Measurements from ENCODE around the gene ACSL1.

The ACSL1 gene

DNA sequence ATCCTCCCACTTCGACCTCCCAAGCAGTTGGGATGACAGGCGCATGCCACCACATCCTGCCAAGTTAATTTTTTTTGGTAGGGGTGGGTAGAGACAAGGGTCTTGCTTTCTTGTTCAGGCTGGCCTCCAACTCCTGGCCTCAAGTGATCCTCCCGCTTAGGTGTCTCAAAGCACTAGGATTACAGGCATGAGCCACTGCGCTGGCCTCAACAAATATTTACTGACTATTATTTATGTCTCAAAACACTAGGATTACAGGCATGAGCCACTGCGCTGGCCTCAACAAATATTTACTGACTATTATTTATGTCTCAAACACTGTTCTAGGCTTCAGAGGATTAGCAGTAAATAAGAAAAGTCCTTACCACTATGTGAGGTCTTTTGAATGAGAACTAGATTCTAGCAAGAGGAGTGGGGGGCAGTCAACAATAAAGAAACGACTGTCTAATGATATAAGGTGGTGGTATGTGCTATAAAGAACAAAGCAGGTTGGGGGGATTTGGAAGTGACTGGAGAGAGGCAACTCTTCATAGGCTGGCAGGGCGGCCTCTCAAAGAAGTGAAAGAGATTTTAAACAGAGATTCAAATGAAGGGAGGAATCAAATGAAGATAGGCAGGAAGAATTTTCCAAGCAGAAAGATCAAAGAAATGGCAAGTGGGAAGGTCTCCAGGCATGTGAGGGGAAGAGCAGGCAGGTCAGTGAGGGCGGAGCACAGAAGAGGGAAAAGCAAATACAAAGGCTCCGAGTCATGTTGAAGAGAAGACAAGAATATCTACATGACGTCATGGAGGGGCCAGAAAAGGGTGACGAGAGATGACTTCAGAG, 12.7 kb upstream of the ACSL1 start:
- no peak for FAIRE-seq

DNA sequence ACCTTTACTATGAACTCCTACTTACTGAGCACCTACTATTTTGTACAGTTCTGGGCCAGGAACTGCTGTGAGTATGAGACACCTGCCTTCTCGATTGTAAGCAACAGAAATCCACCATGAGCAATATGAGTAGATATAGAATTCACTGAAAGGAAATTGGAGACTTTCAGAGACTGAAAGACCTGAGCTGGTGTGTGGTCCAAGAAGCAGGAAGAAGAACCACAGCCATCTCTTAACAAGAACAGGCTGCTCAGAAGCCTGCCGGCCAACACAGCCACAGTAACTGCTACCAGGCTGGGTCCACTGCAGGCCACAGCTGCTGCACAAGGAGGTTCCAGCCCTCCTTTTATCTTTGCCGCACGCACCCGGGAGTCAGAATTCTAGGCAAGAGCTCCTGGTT, 10.8 kb upstream of the ACSL1 start:
- FAIRE-seq = no peak

DNA sequence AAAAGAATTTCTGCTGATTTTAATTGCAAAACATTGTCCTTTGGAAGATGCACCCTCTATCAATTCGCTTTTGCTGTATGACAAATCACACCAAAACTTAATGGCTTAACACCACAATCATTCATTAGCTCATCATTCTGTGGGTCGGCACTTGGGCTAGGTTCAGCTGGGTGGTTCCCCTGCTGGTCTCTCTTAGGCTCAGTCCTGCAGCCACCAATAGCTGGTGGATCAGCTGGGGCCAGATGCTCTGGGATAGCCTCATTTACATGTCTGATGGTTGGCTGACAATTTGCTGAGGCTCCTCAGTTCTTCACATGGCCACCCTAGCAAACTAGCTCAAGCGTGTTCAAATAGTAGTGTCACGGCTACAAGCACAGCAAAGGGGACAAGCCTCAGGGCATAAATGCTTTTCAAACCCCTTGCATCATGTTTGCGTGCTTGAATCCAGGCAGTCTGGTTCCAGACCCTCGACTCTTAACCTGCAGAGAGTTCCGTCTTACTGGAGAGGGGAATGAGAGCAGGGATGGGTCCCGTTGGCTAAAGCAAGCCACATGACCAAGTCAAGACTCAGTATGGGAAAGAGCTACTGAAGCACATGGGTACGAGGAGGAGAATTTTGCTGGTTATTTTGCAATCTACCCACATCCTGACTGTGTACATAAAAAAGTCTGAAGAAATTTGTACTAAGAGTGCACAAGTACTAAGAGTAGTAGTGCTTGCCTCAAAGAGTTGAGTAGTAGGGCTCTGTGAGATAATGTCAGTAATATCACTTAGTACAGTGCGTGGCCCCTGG, 7.5 kb upstream of the ACSL1 start:
- no peak for FAIRE-seq

DNA sequence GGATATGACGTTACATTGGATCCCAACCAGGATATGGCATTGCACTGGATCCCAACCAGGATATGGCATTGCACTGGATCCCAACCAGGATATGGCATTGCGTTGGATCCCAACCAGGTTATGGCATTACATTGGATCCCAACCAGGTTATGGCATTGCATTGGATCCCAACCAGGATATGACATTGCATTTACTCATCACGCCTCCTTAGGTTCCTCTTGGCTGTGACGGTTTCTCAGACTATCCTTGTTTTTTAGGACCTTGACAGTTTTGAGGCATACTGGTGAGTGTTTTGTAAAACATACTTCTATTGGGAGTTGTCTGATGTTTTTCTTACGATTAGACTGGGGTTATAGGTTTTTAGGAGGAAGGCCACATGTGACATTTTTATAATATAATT, 5.4 kb upstream of the ACSL1 start:
- FAIRE-seq = no peak

DNA sequence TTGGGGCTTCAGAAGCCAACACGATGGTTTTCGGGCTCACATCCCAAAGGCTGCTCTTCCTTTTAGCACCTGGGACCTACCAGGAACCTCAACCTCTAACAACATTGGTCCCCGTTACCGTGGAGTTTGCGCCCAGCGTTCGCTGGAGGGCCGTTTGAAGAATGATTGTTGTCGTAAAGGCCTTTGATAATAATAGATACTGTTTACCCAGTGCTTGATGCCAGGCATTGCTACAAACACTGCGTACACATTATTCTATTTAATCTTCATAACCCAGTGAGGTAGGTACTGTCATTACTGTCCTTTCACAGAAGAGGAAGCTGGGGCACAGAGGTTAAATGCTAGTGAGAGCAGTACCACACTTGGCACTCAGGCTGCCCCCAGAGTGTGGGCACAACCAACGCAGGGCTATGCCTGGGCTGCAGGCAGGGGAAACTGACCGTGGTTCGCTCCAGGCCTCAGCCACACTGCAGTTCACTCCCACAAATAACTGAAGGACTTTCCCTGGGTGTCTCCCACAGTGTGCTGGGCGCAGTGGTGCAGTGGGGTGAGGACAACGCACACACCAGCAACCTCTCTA, 1.0 kb upstream of the ACSL1 start:
- FAIRE-seq = no peak

DNA sequence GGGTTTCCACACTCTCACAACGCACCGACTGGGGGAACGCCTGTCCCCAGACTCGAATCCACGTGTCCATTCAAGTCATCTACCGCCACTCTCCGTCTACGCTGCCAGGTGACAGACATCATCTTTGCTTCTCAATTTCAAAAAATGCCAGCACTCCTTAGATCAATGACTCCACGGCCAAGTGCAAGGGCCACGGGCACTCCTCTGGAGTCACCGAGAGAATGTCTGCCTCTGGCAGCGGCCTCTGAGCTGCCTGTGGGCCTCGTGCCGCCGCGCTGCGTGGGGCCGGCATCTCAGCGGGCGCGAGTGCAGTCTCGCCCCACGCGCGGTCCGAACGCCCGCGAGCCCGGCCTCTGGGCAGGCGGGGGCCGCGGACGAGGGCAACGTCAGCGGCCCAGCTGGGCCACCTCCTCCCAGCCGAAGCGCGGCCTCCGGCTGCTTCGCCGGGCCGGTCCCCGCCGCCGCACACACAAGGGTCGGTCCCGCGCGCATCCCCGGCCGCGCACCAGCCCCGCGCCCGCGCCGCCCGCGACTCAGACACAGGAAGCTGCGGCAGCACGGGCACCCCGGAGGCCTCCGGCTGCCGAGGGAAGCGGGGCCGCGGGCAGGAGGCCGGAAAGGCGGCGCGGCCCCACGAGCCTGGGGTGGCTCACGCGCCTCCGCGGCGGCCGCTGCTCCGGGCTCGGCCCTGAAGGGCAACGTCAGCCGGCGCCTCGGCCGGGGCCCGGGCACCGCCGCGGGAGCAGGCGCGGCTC, 450 bp downstream of the ACSL1 start:
- no peak for FAIRE-seq

DNA sequence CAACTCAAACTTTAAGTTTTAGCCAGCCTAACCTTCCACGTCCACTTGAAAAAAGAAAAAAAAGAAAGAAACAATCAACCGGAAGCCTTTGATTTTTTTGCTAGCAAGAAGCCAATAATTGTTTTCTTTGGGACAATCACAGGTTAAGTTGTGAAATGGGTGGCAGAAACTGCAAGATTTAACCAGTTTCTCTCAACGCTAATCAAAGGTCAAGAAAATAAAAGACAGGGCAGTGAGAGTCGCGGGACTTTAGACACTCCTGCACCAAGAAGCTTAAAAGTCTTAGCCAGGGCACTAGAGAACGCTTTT, 1.0 kb downstream of the ACSL1 start:
- FAIRE-seq = peak; percentile 18

DNA sequence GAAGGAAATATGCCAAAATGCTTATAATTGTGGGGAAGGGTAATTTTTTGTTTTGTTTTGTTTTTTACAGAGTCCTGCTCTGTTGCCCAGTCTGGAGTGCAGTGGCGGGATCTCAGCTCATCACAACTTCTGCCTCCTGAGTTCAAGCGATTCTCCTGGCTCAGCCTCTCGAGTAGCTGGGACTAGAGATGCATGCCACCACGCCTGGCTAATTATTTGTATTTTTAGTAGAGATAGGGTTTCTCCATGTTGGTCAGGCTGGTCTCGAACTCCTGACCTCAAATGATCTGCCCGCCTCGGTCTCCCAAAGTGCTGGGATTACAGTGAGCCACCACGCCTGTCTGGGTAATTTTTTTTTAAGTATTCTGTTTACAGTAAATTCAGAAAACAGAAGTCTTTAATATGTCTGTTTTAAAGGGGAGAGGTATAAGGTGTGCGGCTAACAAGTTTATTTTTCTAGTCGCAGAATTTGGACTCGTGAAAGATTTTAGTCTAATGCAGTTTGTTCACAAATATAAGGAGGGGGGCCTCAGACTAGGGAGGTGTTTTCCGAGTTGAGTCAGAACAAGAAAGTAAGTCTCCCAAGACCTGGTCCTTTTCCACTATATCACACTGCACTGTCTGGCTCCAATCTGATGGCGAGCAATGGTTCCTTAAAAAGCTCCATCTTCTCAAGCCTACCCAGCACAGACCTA, 1.5 kb downstream of the ACSL1 start:
- no peak for FAIRE-seq

DNA sequence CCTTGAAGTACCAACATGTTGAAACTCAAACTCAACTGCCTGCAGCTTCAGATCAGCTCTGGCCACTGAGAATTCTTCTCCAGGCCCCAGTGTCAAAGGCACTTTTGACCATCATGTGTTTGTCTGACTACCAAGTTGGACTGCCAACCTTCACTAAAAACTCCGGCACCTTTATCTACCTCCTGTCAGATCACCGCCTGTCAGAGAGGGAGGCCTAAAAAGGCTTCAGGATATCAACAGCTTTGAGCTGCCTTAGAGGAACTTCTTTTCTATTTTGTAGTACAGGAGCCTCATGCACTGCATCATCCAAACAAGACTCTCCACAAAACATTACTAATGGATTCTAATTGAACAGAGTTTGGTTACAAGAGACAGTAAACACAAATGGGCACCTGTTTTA, 2.8 kb downstream of the ACSL1 start:
- FAIRE-seq = no peak

DNA sequence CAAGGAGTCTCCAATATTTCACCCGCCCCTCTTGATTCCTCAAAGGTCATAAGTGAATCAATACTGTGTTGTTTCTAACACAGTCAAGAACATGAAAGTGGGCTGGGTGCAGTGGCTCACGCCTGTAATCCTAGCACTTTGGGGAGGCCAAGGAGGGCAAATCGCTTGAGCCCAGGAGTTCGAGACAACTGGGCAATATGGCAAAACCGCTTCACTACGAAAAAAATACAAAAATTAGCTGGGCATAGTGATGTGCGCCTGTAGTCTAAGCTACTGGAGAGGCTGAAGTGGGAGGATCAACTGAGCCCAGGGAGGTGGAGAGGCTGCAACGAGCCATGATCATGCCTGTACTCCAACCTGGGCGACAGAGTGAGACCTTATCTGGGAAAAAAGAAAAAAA, 3.4 kb downstream of the ACSL1 start:
- FAIRE-seq = no peak

DNA sequence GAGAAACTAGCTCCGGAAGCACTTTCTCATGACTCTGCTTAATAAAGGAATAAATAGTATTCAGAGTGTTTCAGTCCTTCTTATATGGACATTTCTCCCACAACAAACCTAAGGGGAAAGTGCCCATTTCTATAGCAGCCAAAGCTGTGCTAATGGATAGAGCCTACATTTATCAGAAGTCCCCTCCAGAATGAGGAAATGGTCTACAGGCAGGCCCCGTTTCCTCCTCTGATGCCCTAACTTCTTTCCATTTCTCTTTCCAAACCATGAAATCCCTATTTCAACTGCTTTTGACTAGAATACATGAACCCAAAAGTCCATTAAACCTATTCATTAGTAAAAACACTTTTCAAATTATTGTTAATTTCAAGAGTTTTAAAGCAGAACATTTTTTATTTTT, 4.5 kb downstream of the ACSL1 start:
- no peak for FAIRE-seq

DNA sequence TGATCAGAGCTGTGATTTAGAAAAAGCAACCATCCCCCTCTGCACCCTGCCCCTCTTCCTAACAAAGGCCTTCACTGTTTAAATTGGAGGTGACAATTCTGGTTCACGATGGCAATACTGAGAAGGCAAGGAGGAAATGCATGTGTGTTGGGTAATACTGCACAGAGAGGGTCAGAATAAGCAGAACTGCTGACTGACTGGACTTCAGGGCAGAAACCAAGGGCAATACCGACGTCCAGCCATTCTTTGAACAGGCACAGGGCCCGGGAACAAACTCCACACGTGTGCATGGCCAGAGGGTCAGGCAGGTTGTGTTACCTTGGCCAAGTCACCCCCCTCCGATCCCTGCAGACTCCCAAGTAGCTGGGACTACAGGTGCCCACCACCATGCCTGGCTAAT, 6.0 kb downstream of the ACSL1 start:
- no peak for FAIRE-seq

DNA sequence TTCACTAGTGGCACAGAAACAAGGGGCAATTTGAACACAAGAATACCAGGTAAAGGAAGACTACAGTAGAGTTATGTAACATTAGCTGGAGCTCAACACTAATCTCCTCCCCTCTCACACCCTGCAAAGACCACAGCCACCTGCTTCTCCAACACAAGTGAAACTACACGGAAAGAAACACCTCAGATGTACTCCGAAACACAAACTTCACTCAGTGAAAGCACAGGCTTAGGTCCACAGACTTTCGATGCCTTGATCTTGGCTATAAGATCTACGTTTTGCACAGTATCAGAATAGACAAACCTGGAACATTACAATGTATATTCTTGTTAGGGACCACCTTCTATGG, 7.6 kb downstream of the ACSL1 start:
- FAIRE-seq = no peak

DNA sequence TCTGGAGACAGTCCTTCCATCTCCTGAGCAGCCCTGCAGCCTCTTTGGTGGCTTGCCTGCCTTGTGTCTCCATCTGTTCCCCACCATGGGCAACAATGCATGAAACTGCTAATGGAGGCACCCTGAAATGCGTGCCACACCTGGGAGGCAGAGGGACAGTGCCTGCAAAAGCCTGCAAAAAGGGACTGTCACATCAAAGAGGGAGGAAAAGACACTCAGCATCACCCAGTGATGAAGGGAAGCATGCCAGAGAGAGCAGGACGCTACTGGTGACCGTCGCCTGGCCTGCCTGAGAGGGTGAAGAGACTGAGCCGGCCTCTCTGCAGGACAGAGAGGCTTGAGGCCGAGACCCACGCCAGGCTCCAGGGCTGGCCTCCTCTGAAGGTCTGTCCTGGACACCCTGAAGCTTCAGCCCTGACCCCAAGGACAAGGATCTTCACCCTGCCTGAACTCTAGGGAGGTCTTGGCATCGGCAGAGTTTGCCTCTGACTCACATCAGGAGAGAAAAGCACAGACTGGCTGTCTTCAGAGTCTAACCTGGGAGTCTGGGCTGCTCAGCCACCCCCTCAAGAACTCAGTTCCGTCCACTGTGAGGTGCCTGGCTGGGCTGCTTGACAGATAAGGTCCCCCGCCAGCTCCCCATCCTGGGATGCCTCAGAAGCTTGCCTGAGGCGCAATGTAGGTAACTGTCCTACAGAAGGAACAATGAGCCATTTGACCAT, 8.1 kb downstream of the ACSL1 start:
- no peak for FAIRE-seq

DNA sequence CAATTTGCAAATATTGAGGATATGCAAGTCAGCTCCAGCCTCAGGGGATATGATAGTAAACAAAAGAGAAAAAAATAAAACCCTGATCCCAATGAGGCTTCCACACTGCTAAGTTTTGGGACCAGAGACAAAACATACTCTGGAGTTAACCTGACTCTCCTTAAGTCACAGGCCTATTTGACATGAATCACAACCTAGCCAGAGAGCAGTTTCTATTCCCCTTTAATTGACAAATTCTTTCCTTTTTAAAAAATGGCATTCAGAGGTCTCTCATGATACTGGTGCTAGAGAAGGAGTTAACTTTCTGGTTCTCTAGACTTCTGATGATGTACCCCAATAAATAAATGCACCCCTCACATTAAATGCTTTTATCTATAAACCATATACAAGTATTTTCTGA, 8.8 kb downstream of the ACSL1 start:
- FAIRE-seq = no peak

DNA sequence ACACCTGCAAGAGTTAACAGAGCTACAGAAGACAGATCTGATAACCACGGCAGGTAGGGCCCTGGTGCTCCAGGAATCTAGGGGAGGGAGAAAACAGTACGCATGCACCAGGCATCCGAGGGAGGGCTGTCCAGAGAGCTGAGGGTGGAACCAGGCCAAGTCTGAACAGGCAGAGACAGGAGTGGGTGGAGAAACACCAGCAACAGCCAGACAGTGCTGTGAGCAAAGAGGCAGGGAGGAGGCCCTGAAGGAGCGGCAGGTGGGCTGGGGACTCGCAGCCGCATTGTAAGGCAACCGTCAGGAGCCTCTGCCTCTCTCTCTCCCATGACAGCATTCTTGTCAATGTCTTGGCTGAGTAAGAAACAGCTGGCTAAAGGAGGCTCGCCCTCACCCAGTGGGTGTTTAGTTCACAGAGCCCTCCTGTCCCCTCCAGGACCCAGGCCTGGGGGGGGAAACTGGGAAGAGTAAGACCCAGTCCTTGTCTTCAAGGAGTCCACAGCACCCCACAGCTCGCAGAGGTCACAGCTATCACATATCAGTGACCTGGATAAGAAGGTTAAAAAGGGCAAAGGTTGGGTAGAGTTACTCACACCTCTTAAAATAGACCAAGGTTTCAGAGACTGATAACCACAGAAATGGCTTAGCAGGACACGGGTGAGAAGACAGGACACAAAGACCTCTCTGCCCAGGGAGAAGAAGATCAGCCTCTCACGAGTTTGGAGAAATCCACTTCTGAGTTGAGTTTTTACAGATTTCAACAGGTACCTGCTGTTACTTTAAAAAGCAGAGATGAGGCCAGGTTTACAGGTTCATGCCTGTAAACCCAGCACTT, 10.5 kb downstream of the ACSL1 start:
- FAIRE-seq = no peak

DNA sequence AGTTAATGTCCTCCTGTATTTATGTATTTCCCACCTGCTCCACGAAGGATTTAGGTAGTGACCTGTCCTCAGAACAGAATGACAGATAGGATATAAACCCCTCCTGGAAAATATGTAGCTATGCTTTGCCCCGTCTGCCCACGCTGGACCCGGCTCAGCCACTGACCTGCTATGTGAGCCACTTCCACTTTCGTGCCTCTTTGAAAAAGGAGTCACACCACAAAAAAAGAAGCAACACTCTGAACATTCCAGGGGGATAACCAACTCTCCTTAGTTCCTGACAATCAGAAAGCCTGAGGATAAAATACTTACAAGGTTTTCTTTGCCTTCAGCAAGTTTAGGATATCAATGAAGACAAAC, 11.1 kb downstream of the ACSL1 start:
- FAIRE-seq = no peak

DNA sequence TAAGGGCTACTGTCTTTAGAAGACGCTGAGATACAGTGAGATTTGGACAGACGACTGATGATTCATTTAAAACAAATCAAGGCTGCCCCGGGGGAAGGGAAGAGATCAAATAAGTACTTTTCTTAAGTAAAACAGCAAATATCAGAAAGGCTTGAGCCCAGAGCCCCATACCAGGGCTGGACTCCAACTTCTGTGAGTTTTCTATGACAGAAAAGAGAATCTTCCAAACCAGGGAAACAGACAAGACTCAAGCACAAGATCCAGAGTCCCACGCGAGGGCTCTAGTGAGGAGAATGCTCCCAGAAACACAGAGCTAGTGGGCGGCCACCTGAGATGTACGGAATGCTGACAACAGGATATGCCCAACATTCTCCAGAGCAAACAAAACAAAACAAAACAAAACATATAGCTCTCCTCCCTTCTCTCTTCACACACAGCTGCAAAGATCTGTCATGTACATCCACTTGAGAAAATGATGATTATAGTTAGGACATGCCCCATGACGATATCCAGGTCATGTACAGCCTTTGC, 13.1 kb downstream of the ACSL1 start:
- FAIRE-seq = no peak

DNA sequence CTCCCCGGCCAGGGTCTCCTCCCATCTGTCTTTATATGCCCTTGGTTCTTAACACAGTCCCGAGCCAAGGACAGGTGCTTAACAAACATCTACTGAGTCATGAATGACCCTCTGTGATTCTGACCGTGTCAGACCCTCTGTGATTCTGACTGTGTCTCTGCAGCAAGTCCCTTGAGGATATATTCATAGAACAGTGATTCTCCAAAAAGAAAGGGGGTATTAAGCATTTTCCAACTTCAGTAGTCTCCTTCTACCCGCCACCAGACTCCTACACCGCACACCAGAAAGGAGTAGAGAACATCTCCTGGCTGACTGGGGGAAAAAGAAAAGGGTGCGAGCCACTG, 13.6 kb downstream of the ACSL1 start:
- FAIRE-seq = no peak

DNA sequence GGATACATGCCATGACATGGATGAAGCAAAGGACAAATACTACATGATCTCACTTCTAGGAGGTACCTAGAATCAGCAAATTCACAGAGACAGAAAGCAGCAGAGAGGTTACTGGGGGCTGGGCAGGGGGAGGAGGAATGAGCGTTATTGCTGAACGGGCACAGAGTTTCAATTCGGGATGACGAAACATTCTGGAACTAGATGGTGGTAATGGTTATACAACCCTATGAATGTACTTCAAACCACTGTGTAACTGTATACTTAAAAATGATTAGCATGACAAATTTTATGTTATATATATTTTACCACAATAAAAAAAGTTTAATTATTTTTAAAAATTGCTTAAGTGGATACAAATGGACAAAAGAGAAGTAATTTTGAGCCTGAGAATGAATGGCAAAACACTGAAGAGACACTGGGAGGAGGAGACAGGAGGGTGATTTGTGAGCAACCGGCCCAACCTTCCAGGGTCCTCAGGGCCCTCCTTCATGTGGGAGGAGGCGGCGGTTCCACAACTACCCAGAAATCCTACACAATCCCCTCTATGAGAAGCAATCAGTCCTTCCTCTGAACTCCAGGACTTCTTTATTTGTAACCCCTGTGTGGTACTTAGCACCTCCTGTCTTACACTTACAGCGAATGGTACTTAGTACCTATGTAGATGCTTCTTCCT, 14.1 kb downstream of the ACSL1 start:
- FAIRE-seq = no peak

DNA sequence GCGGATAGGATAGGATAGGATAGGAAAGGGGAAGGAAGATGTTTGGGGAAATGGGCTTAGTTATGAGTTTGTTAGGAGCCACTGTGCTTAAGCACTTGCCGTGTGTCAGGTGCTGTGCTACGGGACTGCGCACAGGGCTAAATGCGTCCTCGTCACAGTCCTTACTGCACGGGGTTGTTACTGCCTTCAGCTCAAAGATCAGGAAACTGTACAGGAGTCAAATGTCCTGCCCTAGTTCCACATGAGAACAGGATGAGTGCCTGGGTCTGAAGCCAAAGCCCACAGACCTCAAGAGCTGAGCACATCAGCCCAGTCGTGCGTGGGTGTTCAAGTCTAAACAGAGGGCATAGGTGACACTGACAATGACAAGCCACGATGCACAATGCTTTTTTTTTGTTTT, 15.0 kb downstream of the ACSL1 start:
- no peak for FAIRE-seq

Data from endometrium (tissue), 2 donors.